Measurements from ENCODE around the gene LZTFL1.

Gene LZTFL1

GRCh38 chr3:45814322-45814721, 27.6 kb downstream of the LZTFL1 start:
- H3K4me3 Mint-ChIP-seq: no peak overlapping the region
- H3K27me3 Mint-ChIP-seq: peaks cover 2% of the 10 kb centered on the region
- ATAC-seq (ENCODE audit: low read depth) (peak; percentile 55), DNase-seq (ENCODE audit: low spot score in 2 of 2) (no peak)
- peaks cover 2% of the 10 kb centered on the region for H3K9me3 Mint-ChIP-seq
- peak overlapping the region; percentile 12 for H3K27ac Mint-ChIP-seq
- peaks cover 4% of the 10 kb centered on the region for H3K4me1 Mint-ChIP-seq
- H3K36me3 Mint-ChIP-seq: peaks cover 3% of the 10 kb centered on the region

- DNase-seq (ENCODE audit: low spot score in 2 of 2) (no peak), ATAC-seq (ENCODE audit: low read depth) (no peak)
- Mint-ChIP-seq H3K4me3 (no peak overlapping the region), H3K36me3 (peaks cover 9% of the 10 kb centered on the region), H3K9me3 (peaks cover 1% of the 10 kb centered on the region), H3K27ac (no peak overlapping the region), H3K4me1 (no peaks in the 10 kb centered on the region), H3K27me3 (peaks cover 5% of the 10 kb centered on the region)
These were observed 34.0 kb downstream of the LZTFL1 start for GRCh38 chr3:45807681-45808540.

- no peak overlapping the region for H3K27ac Mint-ChIP-seq
- H3K4me1 Mint-ChIP-seq: no peaks in the 10 kb centered on the region
- H3K27me3 Mint-ChIP-seq: peaks cover 5% of the 10 kb centered on the region
- H3K9me3 Mint-ChIP-seq: peaks cover 1% of the 10 kb centered on the region
- H3K4me3 Mint-ChIP-seq: no peak overlapping the region
- ATAC-seq (ENCODE audit: low read depth) (no peak), DNase-seq (ENCODE audit: low spot score in 2 of 2) (no peak)
- peaks cover 9% of the 10 kb centered on the region for H3K36me3 Mint-ChIP-seq
These were observed 34.8 kb downstream of the LZTFL1 start for GRCh38 chr3:45807133-45807532.

GRCh38 chr3:45806072-45806471, 35.8 kb downstream of the LZTFL1 start:
- Mint-ChIP-seq H3K27ac (no peak overlapping the region), H3K36me3 (peaks cover 7% of the 10 kb centered on the region), H3K4me3 (no peak overlapping the region), H3K4me1 (no peaks in the 10 kb centered on the region), H3K9me3 (peaks cover 1% of the 10 kb centered on the region), H3K27me3 (peaks cover 3% of the 10 kb centered on the region)
- no peak for DNase-seq (ENCODE audit: low spot score in 2 of 2)
- no peak for ATAC-seq (ENCODE audit: low read depth)

- Mint-ChIP-seq H3K4me1 (no peaks in the 10 kb centered on the region), H3K27ac (no peak overlapping the region), H3K9me3 (peaks cover 1% of the 10 kb centered on the region), H3K36me3 (peaks cover 7% of the 10 kb centered on the region), H3K27me3 (peaks cover 9% of the 10 kb centered on the region), H3K4me3 (no peak overlapping the region)
- ATAC-seq (ENCODE audit: low read depth): no peak
- DNase-seq (ENCODE audit: low spot score in 2 of 2): no peak
These were observed 38.5 kb downstream of the LZTFL1 start for GRCh38 chr3:45803252-45803935.

GRCh38 chr3:45802146-45802545, 39.8 kb downstream of the LZTFL1 start:
- Mint-ChIP-seq H3K9me3 (peaks cover 1% of the 10 kb centered on the region), H3K36me3 (peaks cover 7% of the 10 kb centered on the region), H3K4me1 (no peaks in the 10 kb centered on the region), H3K27me3 (peaks cover 16% of the 10 kb centered on the region), H3K27ac (no peak overlapping the region), H3K4me3 (no peak overlapping the region)
- ATAC-seq (ENCODE audit: low read depth) (no peak), DNase-seq (ENCODE audit: low spot score in 2 of 2) (no peak)

- DNase-seq (ENCODE audit: low spot score in 2 of 2) (no peak), ATAC-seq (ENCODE audit: low read depth) (no peak)
- Mint-ChIP-seq H3K27ac (no peak overlapping the region), H3K9me3 (no peaks in the 10 kb centered on the region), H3K4me3 (no peak overlapping the region), H3K36me3 (peaks cover 7% of the 10 kb centered on the region), H3K27me3 (peaks cover 22% of the 10 kb centered on the region), H3K4me1 (peaks cover 6% of the 10 kb centered on the region)
These were observed 41.3 kb downstream of the LZTFL1 start for GRCh38 chr3:45800611-45801010.

GRCh38 chr3:45799586-45799985, 42.3 kb downstream of the LZTFL1 start:
- Mint-ChIP-seq H3K4me1 (peaks cover 8% of the 10 kb centered on the region), H3K9me3 (no peaks in the 10 kb centered on the region), H3K27ac (no peak overlapping the region), H3K27me3 (peaks cover 26% of the 10 kb centered on the region), H3K4me3 (no peak overlapping the region), H3K36me3 (peaks cover 2% of the 10 kb centered on the region)
- DNase-seq (ENCODE audit: low spot score in 2 of 2): no peak
- ATAC-seq (ENCODE audit: low read depth): no peak

GRCh38 chr3:45798034-45798433, 43.9 kb downstream of the LZTFL1 start:
- Mint-ChIP-seq H3K4me1 (peaks cover 8% of the 10 kb centered on the region), H3K4me3 (no peak overlapping the region), H3K9me3 (no peaks in the 10 kb centered on the region), H3K27me3 (peaks cover 30% of the 10 kb centered on the region), H3K36me3 (no peaks in the 10 kb centered on the region), H3K27ac (no peak overlapping the region)
- ATAC-seq (ENCODE audit: low read depth) (no peak), DNase-seq (ENCODE audit: low spot score in 2 of 2) (no peak)

GRCh38 chr3:45796902-45797637, 44.8 kb downstream of the LZTFL1 start:
- ATAC-seq (ENCODE audit: low read depth) (no peak), DNase-seq (ENCODE audit: low spot score in 2 of 2) (no peak)
- Mint-ChIP-seq H3K9me3 (no peaks in the 10 kb centered on the region), H3K36me3 (no peaks in the 10 kb centered on the region), H3K27ac (no peak overlapping the region), H3K27me3 (peaks cover 30% of the 10 kb centered on the region), H3K4me1 (peaks cover 8% of the 10 kb centered on the region), H3K4me3 (peak overlapping the region; percentile 81)

GRCh38 chr3:45795882-45796765, 45.8 kb downstream of the LZTFL1 start, which contains the start of gene SLC6A20:
Gene SLC6A20, minus strand, starts transcription at chr3:45796536. Its CDS starts 117 bp downstream, at chr3:45796419.
- no peak for DNase-seq (ENCODE audit: low spot score in 2 of 2)
- H3K27ac Mint-ChIP-seq: no peak within 1 kb of the TSS
- H3K9me3 Mint-ChIP-seq: no peaks in the 10 kb centered on the region
- no peaks in the 10 kb centered on the region for H3K36me3 Mint-ChIP-seq
- H3K4me3 Mint-ChIP-seq: peak within 1 kb of the TSS; percentile 81
- peak; percentile 60 for ATAC-seq (ENCODE audit: low read depth)
- H3K4me1 Mint-ChIP-seq: peaks cover 15% of the 10 kb centered on the region
- peaks cover 30% of the 10 kb centered on the region for H3K27me3 Mint-ChIP-seq

GRCh38 chr3:45795509-45795881, 46.4 kb downstream of the LZTFL1 start:
- peaks cover 3% of the 10 kb centered on the region for H3K9me3 Mint-ChIP-seq
- peak overlapping the region; percentile 81 for H3K4me3 Mint-ChIP-seq
- no peak overlapping the region for H3K27ac Mint-ChIP-seq
- DNase-seq (ENCODE audit: low spot score in 2 of 2) (no peak), ATAC-seq (ENCODE audit: low read depth) (no peak)
- H3K4me1 Mint-ChIP-seq: peaks cover 18% of the 10 kb centered on the region
- H3K36me3 Mint-ChIP-seq: no peaks in the 10 kb centered on the region
- H3K27me3 Mint-ChIP-seq: peaks cover 32% of the 10 kb centered on the region

- Mint-ChIP-seq H3K9me3 (peaks cover 8% of the 10 kb centered on the region), H3K27me3 (peaks cover 33% of the 10 kb centered on the region), H3K4me3 (no peak overlapping the region), H3K27ac (no peak overlapping the region), H3K36me3 (no peaks in the 10 kb centered on the region), H3K4me1 (peaks cover 19% of the 10 kb centered on the region)
- ATAC-seq (ENCODE audit: low read depth): no peak
- no peak for DNase-seq (ENCODE audit: low spot score in 2 of 2)
These were observed 47.3 kb downstream of the LZTFL1 start for GRCh38 chr3:45794660-45795059.

All from memory B cell (primary cell).